Measurements from ENCODE around the gene MORN5.

MORN5 gene

DNA sequence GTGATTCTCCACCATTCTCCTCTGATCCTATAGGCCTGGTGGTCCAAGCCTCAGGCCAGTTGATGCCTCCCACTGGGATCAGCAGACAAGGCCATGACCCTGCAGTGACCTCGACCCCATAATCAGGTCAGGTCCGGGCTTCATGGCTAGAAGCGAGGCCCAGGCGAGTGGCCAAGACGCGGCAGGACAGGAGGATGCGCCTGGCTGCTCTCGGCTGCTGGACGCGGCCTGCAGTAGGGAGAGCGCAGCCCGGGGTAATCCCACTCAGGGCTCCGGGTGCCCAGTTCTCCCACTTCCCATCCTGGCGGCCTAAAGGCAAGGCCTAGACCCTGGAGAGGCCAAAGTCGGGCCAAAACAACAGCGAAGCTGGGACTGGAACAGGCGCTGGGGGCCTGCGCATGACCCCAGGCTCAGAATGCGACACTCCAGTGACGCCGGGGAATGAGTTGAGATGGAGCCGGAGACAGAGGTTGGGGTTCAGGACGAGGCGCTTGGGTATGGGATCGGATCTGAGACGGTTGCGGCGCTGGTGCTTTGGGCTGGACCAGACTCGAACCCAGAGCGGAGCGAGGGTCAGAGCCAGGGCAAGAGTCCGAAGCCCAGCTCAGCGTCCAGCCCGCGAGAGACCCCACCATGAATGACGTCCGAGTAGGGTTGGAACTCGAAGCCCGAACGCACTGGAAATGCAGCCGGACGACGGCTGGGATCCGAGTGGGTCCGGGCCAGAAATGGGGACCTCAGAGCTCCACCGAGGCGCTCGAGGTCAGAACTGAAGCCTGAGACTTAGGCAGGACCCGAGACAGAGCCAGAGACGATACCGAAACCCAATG is 65.8 kb downstream of the MORN5 start:
- TF ChIP-seq ZNF202 (tag by site-specific recombination; IDR thresholded peaks at IDR 0.05; ENCODE audit: borderline replicate concordance), result no peak
- TF ChIP-seq, protein P1, sequence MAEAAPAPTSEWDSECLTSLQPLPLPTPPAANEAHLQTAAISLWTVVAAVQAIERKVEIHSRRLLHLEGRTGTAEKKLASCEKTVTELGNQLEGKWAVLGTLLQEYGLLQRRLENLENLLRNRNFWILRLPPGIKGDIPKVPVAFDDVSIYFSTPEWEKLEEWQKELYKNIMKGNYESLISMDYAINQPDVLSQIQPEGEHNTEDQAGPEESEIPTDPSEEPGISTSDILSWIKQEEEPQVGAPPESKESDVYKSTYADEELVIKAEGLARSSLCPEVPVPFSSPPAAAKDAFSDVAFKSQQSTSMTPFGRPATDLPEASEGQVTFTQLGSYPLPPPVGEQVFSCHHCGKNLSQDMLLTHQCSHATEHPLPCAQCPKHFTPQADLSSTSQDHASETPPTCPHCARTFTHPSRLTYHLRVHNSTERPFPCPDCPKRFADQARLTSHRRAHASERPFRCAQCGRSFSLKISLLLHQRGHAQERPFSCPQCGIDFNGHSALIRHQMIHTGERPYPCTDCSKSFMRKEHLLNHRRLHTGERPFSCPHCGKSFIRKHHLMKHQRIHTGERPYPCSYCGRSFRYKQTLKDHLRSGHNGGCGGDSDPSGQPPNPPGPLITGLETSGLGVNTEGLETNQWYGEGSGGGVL (tag by site-specific recombination; IDR thresholded peaks at IDR 0.05), result no peak
- TF ChIP-seq ZNF624 (tag by site-specific recombination; IDR thresholded peaks at IDR 0.05), result no peak
- no peak for TF ChIP-seq ZNF157 (tag by site-specific recombination; IDR thresholded peaks at IDR 0.05)
- no peak for TF ChIP-seq ZNF23 (tag by site-specific recombination; IDR thresholded peaks at IDR 0.05; ENCODE audit: borderline replicate concordance)
- TF ChIP-seq ZNF169 (tag by site-specific recombination; IDR thresholded peaks at IDR 0.05), result no peak
- no peak for TF ChIP-seq ZNF366 (tag by site-specific recombination; conservative IDR thresholded peaks at IDR 0.05)
- no peak for TF ChIP-seq ZNF544 (tag by site-specific recombination; IDR thresholded peaks at IDR 0.05)
- no peak for TF ChIP-seq ZFHX2 (tag by site-specific recombination; conservative IDR thresholded peaks at IDR 0.05)
- no peak for TF ChIP-seq ZNF664 (tag by site-specific recombination; IDR thresholded peaks at IDR 0.05)
- no peak for TF ChIP-seq KLF10 (tag by site-specific recombination; IDR thresholded peaks at IDR 0.05)
- TF ChIP-seq, protein P2, sequence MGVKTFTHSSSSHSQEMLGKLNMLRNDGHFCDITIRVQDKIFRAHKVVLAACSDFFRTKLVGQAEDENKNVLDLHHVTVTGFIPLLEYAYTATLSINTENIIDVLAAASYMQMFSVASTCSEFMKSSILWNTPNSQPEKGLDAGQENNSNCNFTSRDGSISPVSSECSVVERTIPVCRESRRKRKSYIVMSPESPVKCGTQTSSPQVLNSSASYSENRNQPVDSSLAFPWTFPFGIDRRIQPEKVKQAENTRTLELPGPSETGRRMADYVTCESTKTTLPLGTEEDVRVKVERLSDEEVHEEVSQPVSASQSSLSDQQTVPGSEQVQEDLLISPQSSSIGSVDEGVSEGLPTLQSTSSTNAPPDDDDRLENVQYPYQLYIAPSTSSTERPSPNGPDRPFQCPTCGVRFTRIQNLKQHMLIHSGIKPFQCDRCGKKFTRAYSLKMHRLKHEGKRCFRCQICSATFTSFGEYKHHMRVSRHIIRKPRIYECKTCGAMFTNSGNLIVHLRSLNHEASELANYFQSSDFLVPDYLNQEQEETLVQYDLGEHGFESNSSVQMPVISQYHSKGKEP (tag by site-specific recombination; IDR thresholded peaks at IDR 0.05), result no peak
- no peak for TF ChIP-seq ZNF510 (tag by site-specific recombination; IDR thresholded peaks at IDR 0.05; ENCODE audit: insufficient replicate concordance)
- no peak for TF ChIP-seq ZNF10 (tag by site-specific recombination; IDR thresholded peaks at IDR 0.05)
- no peak for TF ChIP-seq ZNF274 (IDR thresholded peaks at IDR 0.05; ENCODE audit: low read length)
- no peak for TF ChIP-seq ZNF274 (tag by site-specific recombination; IDR thresholded peaks at IDR 0.05; ENCODE audit: borderline replicate concordance)
- TF ChIP-seq, protein P3, sequence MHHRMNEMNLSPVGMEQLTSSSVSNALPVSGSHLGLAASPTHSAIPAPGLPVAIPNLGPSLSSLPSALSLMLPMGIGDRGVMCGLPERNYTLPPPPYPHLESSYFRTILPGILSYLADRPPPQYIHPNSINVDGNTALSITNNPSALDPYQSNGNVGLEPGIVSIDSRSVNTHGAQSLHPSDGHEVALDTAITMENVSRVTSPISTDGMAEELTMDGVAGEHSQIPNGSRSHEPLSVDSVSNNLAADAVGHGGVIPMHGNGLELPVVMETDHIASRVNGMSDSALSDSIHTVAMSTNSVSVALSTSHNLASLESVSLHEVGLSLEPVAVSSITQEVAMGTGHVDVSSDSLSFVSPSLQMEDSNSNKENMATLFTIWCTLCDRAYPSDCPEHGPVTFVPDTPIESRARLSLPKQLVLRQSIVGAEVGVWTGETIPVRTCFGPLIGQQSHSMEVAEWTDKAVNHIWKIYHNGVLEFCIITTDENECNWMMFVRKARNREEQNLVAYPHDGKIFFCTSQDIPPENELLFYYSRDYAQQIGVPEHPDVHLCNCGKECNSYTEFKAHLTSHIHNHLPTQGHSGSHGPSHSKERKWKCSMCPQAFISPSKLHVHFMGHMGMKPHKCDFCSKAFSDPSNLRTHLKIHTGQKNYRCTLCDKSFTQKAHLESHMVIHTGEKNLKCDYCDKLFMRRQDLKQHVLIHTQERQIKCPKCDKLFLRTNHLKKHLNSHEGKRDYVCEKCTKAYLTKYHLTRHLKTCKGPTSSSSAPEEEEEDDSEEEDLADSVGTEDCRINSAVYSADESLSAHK (tag by site-specific recombination; IDR thresholded peaks at IDR 0.05), result no peak
- TF ChIP-seq PRDM1 (tag by site-specific recombination; IDR thresholded peaks at IDR 0.05), result no peak
- no peak for TF ChIP-seq ZBTB21 (tag by site-specific recombination; IDR thresholded peaks at IDR 0.05)
- TF ChIP-seq, protein P4, sequence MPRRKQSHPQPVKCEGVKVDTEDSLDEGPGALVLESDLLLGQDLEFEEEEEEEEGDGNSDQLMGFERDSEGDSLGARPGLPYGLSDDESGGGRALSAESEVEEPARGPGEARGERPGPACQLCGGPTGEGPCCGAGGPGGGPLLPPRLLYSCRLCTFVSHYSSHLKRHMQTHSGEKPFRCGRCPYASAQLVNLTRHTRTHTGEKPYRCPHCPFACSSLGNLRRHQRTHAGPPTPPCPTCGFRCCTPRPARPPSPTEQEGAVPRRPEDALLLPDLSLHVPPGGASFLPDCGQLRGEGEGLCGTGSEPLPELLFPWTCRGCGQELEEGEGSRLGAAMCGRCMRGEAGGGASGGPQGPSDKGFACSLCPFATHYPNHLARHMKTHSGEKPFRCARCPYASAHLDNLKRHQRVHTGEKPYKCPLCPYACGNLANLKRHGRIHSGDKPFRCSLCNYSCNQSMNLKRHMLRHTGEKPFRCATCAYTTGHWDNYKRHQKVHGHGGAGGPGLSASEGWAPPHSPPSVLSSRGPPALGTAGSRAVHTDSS (tag by site-specific recombination; IDR thresholded peaks at IDR 0.05), result no peak
- no peak for TF ChIP-seq ZFP69B (tag by site-specific recombination; IDR thresholded peaks at IDR 0.05)
- Histone ChIP-seq H3K4me1 (ENCODE audit: control insufficient read depth, insufficient read depth, low read length) (no peaks in the 10 kb centered on the region), H3K4me3 (ENCODE audit: low read depth, low read length) (no peak overlapping the region), H3K9me3 (ENCODE audit: control insufficient read depth, insufficient read depth, low read depth, low read length) (no peaks in the 10 kb centered on the region), H3K36me3 (ENCODE audit: control insufficient read depth in 2 of 2, insufficient read depth in 1 of 2, low read length in 2 of 2) (no peaks in the 10 kb centered on the region), H3K27ac (ENCODE audit: extremely low read depth, low read depth, low read length) (no peak overlapping the region)
- ChIA-PET CTCF (no interaction called here), POLR2A (no interaction called here)

All from HEK293 (cell line).